K562 (cell line): ENCODE measurements around the gene SCN5A. TPM values are rescaled to one million over a fixed set of nuclear protein-coding genes. Genes with fewer than 3 reads are reported as not detected.
A peak's percentile ranks its signal among the peaks of the same experiment; 100 is the strongest.

Experiments
- GABPB1 ChIP-seq: sonication (generic); formaldehyde crosslinking; IDR thresholded peaks from 2 replicates; pipeline ENCODE4 v1.8.0; 2022; ENCODE audit warnings: mild to moderate bottlenecking, missing genetic modification reagents
- GTF2A2 ChIP-seq: IDR thresholded peaks from 2 replicates; pipeline ENCODE4 v1.6.1; 2016; ENCODE audit warnings: mild to moderate bottlenecking, missing genetic modification characterization, missing compliant biosample characterization
- HDAC1 ChIP-seq, 2 experiments: fragments of 450-650 bp; IDR thresholded peaks; 2 replicates each; pipeline ENCODE4 v1.6.1; 2016 to 2017; ENCODE audit warnings: inconsistent platforms in 1 of 2, mild to moderate bottlenecking in 1 of 2, moderate library complexity in 1 of 2
- JUNB ChIP-seq: fragments of 450-650 bp; formaldehyde crosslinking; conservative IDR thresholded peaks from 2 replicates; pipeline ENCODE4 v1.4.0; 2020; ENCODE audit warnings: mild to moderate bottlenecking
- MAZ ChIP-seq, 2 experiments: fragments of 450-650 bp in 1 of 2; sonication (generic) in 1 of 2; formaldehyde crosslinking; IDR thresholded peaks in 1 of 2; conservative IDR thresholded peaks in 1 of 2; 2 replicates each; pipeline versions ENCODE4 v1.4.0 to v1.5.0; 2020; ENCODE audit warnings: mild to moderate bottlenecking in 1 of 2, missing genetic modification reagents in 1 of 2
- MTF1 ChIP-seq: fragments of 250-450 bp; sonication (Bioruptor Pico); IDR thresholded peaks from 2 replicates; pipeline ENCODE4 v1.9.0; 2021; ENCODE audit warnings: moderate library complexity, mild to moderate bottlenecking, inconsistent platforms, borderline replicate concordance
- NCOA2 ChIP-seq, 2 experiments: fragments of 450-650 bp; IDR thresholded peaks; 2 replicates each; pipeline ENCODE4 v1.6.1; 2018; ENCODE audit warnings: mild to moderate bottlenecking in 2 of 2, moderate library complexity in 1 of 2; ENCODE audit not compliant: partially characterized antibody in 2 of 2
- POLR2AphosphoS5 ChIP-seq: IDR thresholded peaks from 2 replicates; pipeline ENCODE4 v1.6.1; 2011; ENCODE audit warnings: mild to moderate bottlenecking, low read depth, low read length, moderate library complexity; ENCODE audit not compliant: control insufficient read depth, insufficient read depth
- POLR2B ChIP-seq: fragments of 450-650 bp; IDR thresholded peaks from 2 replicates; pipeline ENCODE4 v1.6.1; 2018; ENCODE audit warnings: low read depth; ENCODE audit not compliant: partially characterized antibody
- PURB ChIP-seq: sonication (generic); formaldehyde crosslinking; IDR thresholded peaks from 2 replicates; pipeline ENCODE4 v1.9.0; 2021; ENCODE audit warnings: low read depth, mild to moderate bottlenecking, missing genetic modification reagents
- SIN3A ChIP-seq, 2 experiments: fragments of 150-350 bp in 1 of 2; IDR thresholded peaks; 2 replicates each; pipeline ENCODE4 v1.6.1; 2011 to 2016; ENCODE audit warnings: borderline replicate concordance in 2 of 2, low read depth in 2 of 2, low read length in 2 of 2, mild to moderate bottlenecking in 2 of 2, moderate library complexity in 2 of 2; ENCODE audit not compliant: control insufficient read depth in 1 of 2
- SRSF3 ChIP-seq: fragments of 200-400 bp; formaldehyde crosslinking; IDR thresholded peaks from 2 replicates; pipeline ENCODE4 v1.6.1; 2016; ENCODE audit warnings: mild to moderate bottlenecking, low read length, moderate library complexity; ENCODE audit not compliant: insufficient read depth
- STAT5A ChIP-seq: IDR thresholded peaks from 2 replicates; pipeline ENCODE4 v1.6.1; 2012; ENCODE audit warnings: low read length, inconsistent platforms, borderline replicate concordance
- ZEB2 ChIP-seq: fragments of 450-650 bp; IDR thresholded peaks from 2 replicates; pipeline ENCODE4 v1.6.1; 2016
- polyA plus RNA-seq, 8 experiments: library from polyadenylated mRNA; depleted of rRNA in 4 of 8; stranded (reverse) in 5 of 8; unstranded in 3 of 8; fragments of >200 nt; fragmentation: Nextera tagmentation in 2 of 8; fragmentation: Illumina TruSeq in 1 of 8; extraction: Ambion mirVana in 2 of 8; extraction: Trizol in 1 of 8; gene quantifications; 2 replicates each; pipeline versions ENCODE4 v1.2.1 to v1.2.3, GENCODE V29; 2011 to 2014; ENCODE audit warnings: inconsistent platforms in 1 of 8, missing spikeins in 1 of 8
- total RNA-seq, 7 experiments: library from RNA; depleted of rRNA in 6 of 7; stranded (reverse); fragments of >200 nt in 6 of 7; fragmentation: Illumina TruSeq in 2 of 7; extraction: Trizol in 2 of 7; gene quantifications; 2 replicates each; pipeline versions ENCODE4 v1.2.1 to v1.2.3, GENCODE V29; 2011 to 2021; ENCODE audit warnings: low replicate concordance in 1 of 7
- TF ChIP-seq, protein P1 (sequence below): IDR thresholded peaks from 2 replicates; pipeline ENCODE4 v1.6.1; 2011; ENCODE audit not compliant: insufficient read length; ENCODE audit errors: extremely low read depth
- TF ChIP-seq, protein P2 (sequence below): sonication (generic); formaldehyde crosslinking; IDR thresholded peaks from 2 replicates; pipeline ENCODE4 v1.8.1; 2023; ENCODE audit warnings: mild to moderate bottlenecking, missing genetic modification reagents

SCN5A gene
- total and polyA plus RNA-seq, 9 of the 15 experiments (the other 6 are each of a cell fraction or from before 2014, with no cell fraction given): 0.07 to 1.4 (median 0.21) TPM; not detected in 2

DNA sequence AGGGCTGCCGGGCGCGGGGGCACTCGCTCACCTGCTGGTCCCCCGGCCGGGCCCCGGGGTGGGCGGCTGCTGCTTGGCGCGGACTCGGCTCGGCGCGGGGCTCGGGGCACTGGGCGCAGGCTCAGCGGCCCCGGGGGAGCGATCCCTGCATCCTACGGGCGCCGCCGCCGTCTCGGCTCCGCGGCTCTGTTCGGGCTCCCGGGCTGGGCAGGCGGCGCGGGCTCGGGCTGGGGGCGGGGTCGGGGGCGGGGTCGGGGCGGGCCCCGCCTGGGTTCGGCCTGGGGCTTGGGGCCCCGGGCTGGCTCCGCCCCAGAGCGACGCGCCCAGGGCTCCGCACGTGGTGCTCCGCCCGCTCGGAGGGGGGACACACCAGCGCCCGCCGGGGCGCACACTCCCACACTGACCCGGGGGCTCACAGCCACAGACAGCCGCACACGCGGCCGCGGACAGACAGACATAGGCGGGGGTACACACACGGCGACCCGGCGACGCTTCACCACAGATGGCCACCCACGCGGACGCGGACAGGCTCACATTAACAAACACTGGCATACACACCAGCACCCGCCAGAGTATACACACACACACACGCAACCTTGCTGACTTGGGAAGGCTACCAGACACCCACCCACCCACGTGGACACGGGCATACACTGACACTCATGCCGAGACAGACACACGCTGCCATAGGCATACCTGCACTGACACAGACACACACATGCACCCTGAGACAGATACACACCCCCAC lies at the start of gene SCN5A (continued):
- no peak for TF ChIP-seq MTF1
- peak in 1 of 2 experiments; percentile 57 for TF ChIP-seq NCOA2 (IDR thresholded peaks at IDR 0.05; ENCODE audit: partially characterized antibody in 2 of 2)
- 0 out of 2 replicates have a peak, but pooled peaks have one; percentile 23 for TF ChIP-seq POLR2AphosphoS5
- TF ChIP-seq SRSF3: no peak
- TF ChIP-seq, protein P1, sequence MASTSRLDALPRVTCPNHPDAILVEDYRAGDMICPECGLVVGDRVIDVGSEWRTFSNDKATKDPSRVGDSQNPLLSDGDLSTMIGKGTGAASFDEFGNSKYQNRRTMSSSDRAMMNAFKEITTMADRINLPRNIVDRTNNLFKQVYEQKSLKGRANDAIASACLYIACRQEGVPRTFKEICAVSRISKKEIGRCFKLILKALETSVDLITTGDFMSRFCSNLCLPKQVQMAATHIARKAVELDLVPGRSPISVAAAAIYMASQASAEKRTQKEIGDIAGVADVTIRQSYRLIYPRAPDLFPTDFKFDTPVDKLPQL: no peak
- no peak for TF ChIP-seq GABPB1 (CRISPR knock-in tag)
- no peak for TF ChIP-seq PURB (CRISPR knock-in tag)
- TF ChIP-seq STAT5A: no peak
- peak; percentile 32 to 86; a peak in 1 of 4 replicates for TF ChIP-seq SIN3A (IDR thresholded peaks at IDR 0.05; ENCODE audit: borderline replicate concordance in 2 of 2, control insufficient read depth in 1 of 2, low read depth in 2 of 2, low read length in 2 of 2)
- TF ChIP-seq ZEB2: no peak
- TF ChIP-seq GTF2A2 (tag): no peak
- TF ChIP-seq, protein P2, sequence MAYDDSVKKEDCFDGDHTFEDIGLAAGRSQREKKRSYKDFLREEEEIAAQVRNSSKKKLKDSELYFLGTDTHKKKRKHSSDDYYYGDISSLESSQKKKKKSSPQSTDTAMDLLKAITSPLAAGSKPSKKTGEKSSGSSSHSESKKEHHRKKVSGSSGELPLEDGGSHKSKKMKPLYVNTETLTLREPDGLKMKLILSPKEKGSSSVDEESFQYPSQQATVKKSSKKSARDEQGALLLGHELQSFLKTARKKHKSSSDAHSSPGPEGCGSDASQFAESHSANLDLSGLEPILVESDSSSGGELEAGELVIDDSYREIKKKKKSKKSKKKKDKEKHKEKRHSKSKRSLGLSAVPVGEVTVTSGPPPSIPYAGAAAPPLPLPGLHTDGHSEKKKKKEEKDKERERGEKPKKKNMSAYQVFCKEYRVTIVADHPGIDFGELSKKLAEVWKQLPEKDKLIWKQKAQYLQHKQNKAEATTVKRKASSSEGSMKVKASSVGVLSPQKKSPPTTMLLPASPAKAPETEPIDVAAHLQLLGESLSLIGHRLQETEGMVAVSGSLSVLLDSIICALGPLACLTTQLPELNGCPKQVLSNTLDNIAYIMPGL (CRISPR knock-in tag): no peak
- no peak for TF ChIP-seq POLR2B
- no peak for TF ChIP-seq JUNB (CRISPR knock-in tag)
- peak in 1 of 2 experiments; percentile 83; a peak in 2 of 4 replicates for TF ChIP-seq HDAC1 (IDR thresholded peaks at IDR 0.05)
- 0 out of 4 replicates have a peak, but pooled peaks of 1 of the 2 experiments have one; percentile 20 for TF ChIP-seq MAZ (CRISPR knock-in tag; conservative IDR thresholded peaks at IDR 0.05 in 1 of 2, IDR thresholded peaks at IDR 0.05 in 1 of 2)
